ENCODE data around the gene DLL3. TPM values are rescaled to one million over a fixed set of nuclear protein-coding genes. Genes with fewer than 3 reads are reported as not detected.
A peak's percentile ranks its signal among the peaks of the same experiment; 100 is the strongest.

Gene DLL3
- total RNA-seq, 1 donor from 2014 or later = 4.7 TPM

DNA sequence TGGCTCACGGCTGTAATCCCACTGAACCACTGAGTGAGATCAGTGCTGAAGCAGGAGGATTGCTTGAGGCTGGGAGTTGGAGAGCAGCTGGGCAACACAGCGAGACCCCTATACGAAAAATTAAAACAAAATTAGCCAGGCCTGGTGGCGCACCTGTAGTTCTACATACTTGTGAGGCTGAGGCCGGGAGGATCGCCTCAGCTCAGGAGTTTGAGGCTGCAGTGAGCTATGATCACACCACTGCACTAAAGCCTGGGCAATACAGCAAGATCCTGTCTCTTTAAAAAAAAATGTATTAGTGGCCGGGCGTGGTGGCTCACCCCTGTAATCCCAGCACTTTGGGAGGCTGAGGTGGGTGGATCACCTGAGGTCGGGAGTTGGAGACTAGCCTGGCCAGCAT lies 9.9 kb downstream of the DLL3 start:
- TF ChIP-seq, protein P1, sequence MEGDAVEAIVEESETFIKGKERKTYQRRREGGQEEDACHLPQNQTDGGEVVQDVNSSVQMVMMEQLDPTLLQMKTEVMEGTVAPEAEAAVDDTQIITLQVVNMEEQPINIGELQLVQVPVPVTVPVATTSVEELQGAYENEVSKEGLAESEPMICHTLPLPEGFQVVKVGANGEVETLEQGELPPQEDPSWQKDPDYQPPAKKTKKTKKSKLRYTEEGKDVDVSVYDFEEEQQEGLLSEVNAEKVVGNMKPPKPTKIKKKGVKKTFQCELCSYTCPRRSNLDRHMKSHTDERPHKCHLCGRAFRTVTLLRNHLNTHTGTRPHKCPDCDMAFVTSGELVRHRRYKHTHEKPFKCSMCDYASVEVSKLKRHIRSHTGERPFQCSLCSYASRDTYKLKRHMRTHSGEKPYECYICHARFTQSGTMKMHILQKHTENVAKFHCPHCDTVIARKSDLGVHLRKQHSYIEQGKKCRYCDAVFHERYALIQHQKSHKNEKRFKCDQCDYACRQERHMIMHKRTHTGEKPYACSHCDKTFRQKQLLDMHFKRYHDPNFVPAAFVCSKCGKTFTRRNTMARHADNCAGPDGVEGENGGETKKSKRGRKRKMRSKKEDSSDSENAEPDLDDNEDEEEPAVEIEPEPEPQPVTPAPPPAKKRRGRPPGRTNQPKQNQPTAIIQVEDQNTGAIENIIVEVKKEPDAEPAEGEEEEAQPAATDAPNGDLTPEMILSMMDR (IDR thresholded peaks at IDR 0.05; ENCODE audit: insufficient read depth, low read length, poor library complexity, severe bottlenecking) = no peak
- Histone ChIP-seq H3K36me3 (ENCODE audit: control insufficient read depth, insufficient read depth, low read length) (no peaks in the 10 kb centered on the region), H3K4me3 (ENCODE audit: low read depth, low read length) (no peak overlapping the region), H3K27me3 (ENCODE audit: control insufficient read depth, insufficient read depth, low read length) (peaks cover 11% of the 10 kb centered on the region)
- no peak for DNase-seq (ENCODE audit: low read depth)

DNA sequence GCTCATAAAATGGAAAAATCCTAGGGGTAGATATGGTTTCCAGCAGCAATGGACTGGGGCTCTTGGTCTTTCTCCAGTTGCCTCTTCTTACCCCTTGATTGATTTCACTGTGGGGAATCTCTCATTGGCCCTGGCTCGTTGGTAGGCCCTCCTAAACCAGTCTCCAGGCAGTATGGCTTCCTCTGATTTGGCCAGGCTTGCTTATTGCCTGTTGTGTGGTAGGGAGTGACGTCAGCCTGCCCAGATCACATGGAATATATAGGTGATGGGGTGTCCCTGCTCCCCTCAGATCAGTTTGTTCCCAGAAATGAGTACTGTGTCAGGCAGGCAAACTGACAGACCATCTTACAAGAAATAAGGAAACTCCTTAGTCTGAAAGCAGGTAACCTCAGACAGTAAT lies 10.5 kb downstream of the DLL3 start:
- no peak overlapping the region for H3K4me3 ChIP-seq (ENCODE audit: low read depth, low read length)
- no peaks in the 10 kb centered on the region for H3K36me3 ChIP-seq (ENCODE audit: control insufficient read depth, insufficient read depth, low read length)
- DNase-seq (ENCODE audit: low read depth) = no peak
- H3K27me3 ChIP-seq (ENCODE audit: control insufficient read depth, insufficient read depth, low read length) = peaks cover 10% of the 10 kb centered on the region
- TF ChIP-seq, protein P1 (IDR thresholded peaks at IDR 0.05; ENCODE audit: insufficient read depth, low read length, poor library complexity, severe bottlenecking) = no peak

DNA sequence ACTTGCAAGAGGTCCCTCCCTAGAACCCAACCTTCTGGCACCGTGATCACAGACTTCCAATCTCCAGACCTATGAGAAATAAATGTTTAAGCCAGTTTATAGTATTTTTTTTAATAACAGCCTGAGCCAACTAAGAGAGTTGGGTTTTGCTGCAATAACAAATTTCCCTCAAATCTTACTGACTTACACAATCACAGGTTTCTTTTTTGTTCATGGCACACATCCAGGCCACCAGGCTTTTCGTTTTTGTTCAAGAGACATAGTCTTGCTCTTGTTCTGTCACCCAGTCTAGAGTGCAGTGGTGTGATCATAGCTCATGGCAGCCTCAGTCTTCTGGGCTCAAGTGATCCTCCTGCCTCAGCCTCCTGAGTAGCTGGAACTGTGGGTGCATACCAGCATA lies 14.2 kb downstream of the DLL3 start:
- TF ChIP-seq, protein P1 (IDR thresholded peaks at IDR 0.05; ENCODE audit: insufficient read depth, low read length, poor library complexity, severe bottlenecking) = no peak
- Histone ChIP-seq H3K36me3 (ENCODE audit: control insufficient read depth, insufficient read depth, low read length) (no peaks in the 10 kb centered on the region), H3K4me3 (ENCODE audit: low read depth, low read length) (no peak overlapping the region), H3K27me3 (ENCODE audit: control insufficient read depth, insufficient read depth, low read length) (peaks cover 33% of the 10 kb centered on the region)
- DNase-seq (ENCODE audit: low read depth) = no peak

DNA sequence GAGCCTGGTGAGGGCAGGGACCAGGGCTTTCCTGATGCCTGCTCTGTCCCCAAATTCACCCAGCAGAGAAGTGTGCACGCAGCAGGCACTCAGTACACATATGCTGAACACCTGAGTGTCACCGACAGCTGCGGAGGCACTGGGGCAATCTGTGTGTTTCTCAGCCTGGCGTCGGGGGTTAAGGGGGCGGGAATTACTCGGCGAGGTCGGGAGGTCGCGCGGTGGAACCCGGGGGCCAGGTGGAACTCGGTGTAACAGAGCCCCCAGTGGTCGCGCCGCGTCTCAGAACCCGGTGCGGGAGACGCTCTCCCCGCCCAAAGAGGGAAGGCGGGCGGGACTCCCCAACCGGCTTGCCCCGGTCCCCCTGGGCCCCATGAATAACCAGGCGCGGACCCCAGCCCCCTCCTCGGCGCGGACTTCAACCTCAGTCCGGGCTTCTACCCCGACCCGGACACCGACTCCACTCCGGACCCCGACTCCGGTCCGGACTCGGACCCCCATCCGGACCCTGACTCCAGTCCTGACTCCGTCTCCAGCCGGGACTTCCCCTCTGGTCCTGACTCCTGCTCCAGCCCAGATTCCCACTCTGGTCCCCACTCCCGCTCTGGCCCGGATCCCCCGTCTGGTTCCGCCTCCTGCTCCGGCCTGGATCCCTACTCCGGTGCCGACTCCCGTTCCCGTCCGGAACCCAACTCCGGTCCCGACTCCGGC lies 16.2 kb downstream of the DLL3 start, which contains the start of gene SELENOV:
TSS of gene SELENOV (plus strand) at position 300 of the 711 bp plus-strand sequence. CDS start at position 374, 74 bp downstream.
- DNase-seq (ENCODE audit: low read depth) = no peak
- peaks cover 38% of the 10 kb centered on the region for H3K27me3 ChIP-seq (ENCODE audit: control insufficient read depth, insufficient read depth, low read length)
- TF ChIP-seq, protein P1 (IDR thresholded peaks at IDR 0.05; ENCODE audit: insufficient read depth, low read length, poor library complexity, severe bottlenecking) = peak; percentile 5
- H3K4me3 ChIP-seq (ENCODE audit: low read depth, low read length) = peak within 1 kb of the TSS; percentile 19
- H3K36me3 ChIP-seq (ENCODE audit: control insufficient read depth, insufficient read depth, low read length) = no peaks in the 10 kb centered on the region

DNA sequence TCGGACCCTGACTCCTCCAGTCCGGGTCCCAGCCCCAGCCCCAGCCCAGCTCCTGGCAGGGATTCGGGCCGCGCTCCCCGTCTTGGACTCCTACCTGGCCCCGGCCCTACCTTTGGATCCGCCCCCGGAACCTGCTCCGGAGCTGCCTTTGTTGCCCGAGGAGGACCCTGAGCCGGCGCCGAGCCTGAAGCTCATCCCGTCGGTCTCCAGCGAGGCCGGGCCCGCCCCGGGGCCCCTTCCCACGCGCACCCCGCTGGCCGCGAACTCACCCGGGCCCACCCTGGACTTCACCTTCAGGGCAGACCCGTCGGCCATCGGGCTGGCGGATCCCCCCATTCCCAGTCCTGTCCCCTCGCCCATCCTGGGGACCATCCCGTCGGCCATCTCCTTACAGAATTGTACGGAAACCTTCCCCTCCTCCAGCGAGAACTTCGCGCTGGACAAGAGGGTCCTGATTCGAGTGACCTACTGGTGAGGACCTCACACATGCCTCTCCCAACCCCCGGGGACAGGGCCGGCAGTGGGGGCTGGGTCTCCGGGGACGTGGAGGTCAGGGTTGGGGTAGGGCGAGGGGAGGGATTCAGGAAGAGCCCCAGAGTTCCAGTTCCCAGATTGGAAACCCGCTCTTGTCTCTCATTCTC lies 16.9 kb downstream of the DLL3 start:
- no peaks in the 10 kb centered on the region for H3K36me3 ChIP-seq (ENCODE audit: control insufficient read depth, insufficient read depth, low read length)
- TF ChIP-seq, protein P1 (IDR thresholded peaks at IDR 0.05; ENCODE audit: insufficient read depth, low read length, poor library complexity, severe bottlenecking) = no peak
- DNase-seq (ENCODE audit: low read depth) = no peak
- peaks cover 38% of the 10 kb centered on the region for H3K27me3 ChIP-seq (ENCODE audit: control insufficient read depth, insufficient read depth, low read length)
- peak overlapping the region; percentile 19 for H3K4me3 ChIP-seq (ENCODE audit: low read depth, low read length)

Measured in kidney epithelial cell (primary cell).